ENCODE measurements around the gene ANAPC2. TPM values are rescaled to one million over a fixed set of nuclear protein-coding genes. Genes with fewer than 3 reads are reported as not detected.
A peak's percentile ranks its signal among the peaks of the same experiment; 100 is the strongest.

The ANAPC2 gene
- total RNA-seq, 1 donor from 2014 or later = 24.1 TPM

GRCh38 chr9:137134191-137134590 is 54.2 kb downstream of the ANAPC2 start:
- Histone ChIP-seq H3K4me3 (no peak overlapping the region), H3K4me1 (no peaks in the 10 kb centered on the region), H3K36me3 (no peaks in the 10 kb centered on the region), H3K27ac (no peak overlapping the region), H3K9me3 (no peaks in the 10 kb centered on the region), H3K27me3 (peaks cover 17% of the 10 kb centered on the region)
- intact Hi-C loops (cut with DNase I) = no loop called here
- TF ChIP-seq CTCF (IDR thresholded peaks at IDR 0.05) = no peak
- DNase-seq (ENCODE audit: low spot score in 2 of 2) = no peak

DNA sequence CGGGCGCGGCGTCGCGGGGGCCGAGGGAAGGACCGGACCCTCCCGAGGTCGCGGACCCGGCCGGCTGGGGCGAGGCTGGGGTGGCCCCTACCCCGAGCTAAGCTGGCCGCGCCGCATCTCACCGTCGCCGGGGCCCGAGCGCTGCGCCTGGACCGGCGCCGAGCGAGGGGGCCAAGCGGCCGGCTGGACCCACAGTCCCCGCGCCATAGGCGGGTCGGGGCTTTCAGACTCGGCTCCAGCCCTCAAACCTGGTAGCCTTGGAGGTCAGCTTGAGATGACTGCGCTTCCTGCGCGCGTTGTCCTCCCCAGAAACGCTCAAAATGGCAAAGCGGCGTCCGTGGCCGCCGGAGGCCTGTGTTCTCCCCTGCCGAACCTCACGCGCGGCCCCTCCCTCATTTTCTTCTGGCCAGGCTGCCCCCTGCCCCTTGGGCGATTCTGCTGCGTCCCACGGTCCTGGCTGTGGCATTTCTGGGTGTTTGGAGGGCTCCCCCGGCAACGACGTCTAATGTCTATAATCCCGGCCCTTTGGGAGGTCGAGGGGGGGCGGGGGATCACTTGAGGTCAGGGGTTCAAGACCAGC is 58.1 kb downstream of the ANAPC2 start:
- H3K4me3 ChIP-seq = peak overlapping the region; percentile 73 to 81
- H3K27ac ChIP-seq = peak overlapping the region in 1 of 2 donors; percentile 54
- no peak for DNase-seq (ENCODE audit: low spot score in 2 of 2)
- no peaks in the 10 kb centered on the region for H3K9me3 ChIP-seq
- intact Hi-C loops (cut with DNase I) = no loop called here
- H3K36me3 ChIP-seq = no peaks in the 10 kb centered on the region
- H3K4me1 ChIP-seq = peaks cover 7 to 12% of the 10 kb centered on the region in 2 donors
- H3K27me3 ChIP-seq = no peaks in the 10 kb centered on the region
- no peak for TF ChIP-seq CTCF (IDR thresholded peaks at IDR 0.05)

DNA sequence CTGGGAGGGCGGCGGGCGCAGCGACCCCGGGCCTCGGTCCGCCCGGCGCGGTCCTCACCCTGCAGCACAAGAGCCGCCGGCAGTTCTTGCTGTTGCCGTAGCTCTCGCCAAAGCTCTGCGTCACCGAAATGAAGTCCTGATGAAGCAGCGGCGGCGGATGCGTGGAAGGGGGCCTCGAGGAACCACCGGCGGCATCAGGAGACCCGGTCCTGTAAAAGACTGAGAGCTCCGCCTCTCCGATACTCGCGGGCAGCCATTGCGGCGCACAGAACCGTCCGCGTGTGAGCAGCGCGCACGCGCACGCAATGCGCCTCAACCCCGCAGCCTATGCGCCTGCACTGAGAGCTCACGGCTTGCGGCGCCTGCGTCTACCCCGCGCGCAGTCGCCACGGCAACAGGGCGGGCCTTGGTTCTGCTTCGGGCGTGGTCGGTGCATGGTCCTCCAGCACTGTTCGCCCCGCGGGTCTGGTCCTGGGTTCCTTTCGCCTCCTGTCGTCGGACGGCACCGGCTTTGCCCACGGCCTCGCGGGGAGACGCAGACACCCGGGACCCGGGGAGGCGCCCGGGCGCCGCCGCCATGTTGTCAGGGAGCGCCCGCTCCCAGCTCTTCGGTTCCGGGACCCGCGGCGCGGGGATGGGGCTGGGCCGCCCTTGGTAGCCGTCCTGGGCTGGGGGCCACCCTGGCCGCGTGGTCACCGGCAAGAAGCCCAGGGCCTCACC is 58.7 kb downstream of the ANAPC2 start:
- no peaks in the 10 kb centered on the region for H3K27me3 ChIP-seq
- TF ChIP-seq CTCF (IDR thresholded peaks at IDR 0.05) = no peak
- intact Hi-C loops (cut with DNase I) = loop anchor here (1.0 kb wide), 1 partner anchor 94 kb away; no protein-coding TSS in a partner anchor

DNA sequence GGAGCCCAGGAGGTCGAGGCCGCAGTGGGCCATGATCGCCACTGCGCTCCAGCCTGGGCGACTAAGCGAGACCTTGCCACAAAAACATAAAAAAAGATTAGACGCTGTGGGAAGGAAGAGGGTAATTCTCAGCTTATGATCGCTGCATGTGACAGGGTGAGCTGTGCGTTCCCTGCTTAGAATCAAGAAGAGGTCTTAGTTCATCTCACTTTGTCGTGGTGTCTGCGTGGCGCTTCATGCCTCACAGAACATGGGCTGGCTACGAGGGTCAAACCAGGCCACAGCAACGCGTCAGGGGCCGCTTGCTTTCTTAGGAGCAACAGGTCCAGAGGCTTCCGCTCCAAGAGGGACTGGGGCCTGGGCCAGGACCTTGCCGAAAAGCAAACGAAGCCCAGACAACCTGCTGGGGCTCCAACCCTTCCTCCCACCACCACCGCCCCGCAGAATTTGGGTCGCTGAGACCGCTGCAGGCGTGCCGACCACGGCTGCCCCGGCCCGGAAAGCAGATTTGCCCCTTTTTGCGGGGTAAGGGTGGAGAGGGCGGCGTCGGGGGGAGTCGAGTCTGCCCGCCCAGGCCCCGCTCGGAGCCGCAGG is 59.4 kb downstream of the ANAPC2 start:
- Histone ChIP-seq H3K9me3 (no peaks in the 10 kb centered on the region), H3K36me3 (no peaks in the 10 kb centered on the region), H3K4me3 (peak overlapping the region; percentile 73 to 81), H3K27ac (peak overlapping the region; percentile 54 to 70), H3K4me1 (peaks cover 7 to 12% of the 10 kb centered on the region in 2 donors), H3K27me3 (no peaks in the 10 kb centered on the region)
- DNase-seq (ENCODE audit: low spot score in 2 of 2) = no peak
- intact Hi-C loops (cut with DNase I) = loop anchor here (1.0 kb wide), 1 partner anchor 94 kb away; no protein-coding TSS in a partner anchor
- no peak for TF ChIP-seq CTCF (IDR thresholded peaks at IDR 0.05)

More for the DNA sequence above, 58.7 kb downstream of the ANAPC2 start:
- peaks cover 7 to 12% of the 10 kb centered on the region in 2 donors for H3K4me1 ChIP-seq
- peak overlapping the region; percentile 54 to 70 for H3K27ac ChIP-seq
- peak overlapping the region; percentile 73 to 81 for H3K4me3 ChIP-seq
- no peaks in the 10 kb centered on the region for H3K9me3 ChIP-seq
- peak; percentile 34 to 89 for DNase-seq (ENCODE audit: low spot score in 2 of 2)
- H3K36me3 ChIP-seq = no peaks in the 10 kb centered on the region

GRCh38 chr9:137128158-137128861 is 60.0 kb downstream of the ANAPC2 start:
- Histone ChIP-seq H3K4me3 (peak overlapping the region; percentile 73 to 81), H3K9me3 (no peaks in the 10 kb centered on the region), H3K36me3 (no peaks in the 10 kb centered on the region), H3K27me3 (no peaks in the 10 kb centered on the region), H3K27ac (peak overlapping the region in 1 of 2 donors; percentile 43), H3K4me1 (peaks cover 7 to 12% of the 10 kb centered on the region in 2 donors)
- no peak for DNase-seq (ENCODE audit: low spot score in 2 of 2)
- intact Hi-C loops (cut with DNase I) = no loop called here
- no peak for TF ChIP-seq CTCF (IDR thresholded peaks at IDR 0.05)

Data from ascending aorta (tissue), 2 donors.